RWPE1 (cell line): ENCODE data around the gene GPR4.

Experiments used
- CTCF ChIA-PET: fragments of 350-600 bp; sonication (Branson Sonifier 250); formaldehyde crosslinking; extraction: SDS; loops from one replicate; lab custom pipeline; 2021; lab: Yijun Ruan, JAX
- POLR2A ChIA-PET: fragments of 400-600 bp; formaldehyde crosslinking; extraction: SDS; loops from one replicate; lab custom pipeline; 2020; ENCODE audit warnings: antibody characterized with exemption; ENCODE audit not compliant: low non-redundant PET; lab: Yijun Ruan, JAX
- DNase-seq: peaks from one replicate; pipeline ENCODE4 v3.0.0; 2012; ENCODE audit warnings: low spot score
- H3K27ac ChIP-seq: fragments of 450-650 bp; 2 replicates; pipeline ENCODE4 v1.5.1; 2017
- CTCF ChIP-seq: fragments of 450-650 bp; conservative IDR thresholded peaks from 2 replicates; pipeline ENCODE4 v1.5.1; 2017; ENCODE audit warnings: low read depth, mild to moderate bottlenecking

GPR4 gene

DNA sequence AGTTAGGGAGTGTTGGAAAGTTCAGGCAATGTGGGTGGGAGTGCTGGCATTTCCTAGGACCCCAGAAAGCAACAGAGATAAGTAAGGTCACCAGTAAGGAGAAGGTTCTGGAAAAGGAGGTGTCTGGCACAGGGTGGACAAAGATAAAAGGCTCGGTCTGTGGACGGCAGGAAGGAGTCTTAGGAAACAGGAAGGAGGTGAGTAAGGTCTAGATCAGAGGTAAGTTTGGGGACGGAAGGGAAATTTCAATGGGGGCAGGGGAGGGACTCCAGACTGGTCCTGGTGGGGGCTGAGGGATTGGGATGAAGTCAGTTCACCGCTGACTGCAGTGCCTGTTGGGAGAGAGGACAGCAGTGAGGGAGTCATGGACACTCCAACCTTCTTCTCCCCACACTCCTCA is 9.6 kb downstream of the GPR4 start:
- DNase-seq, result no peak
- H3K27ac ChIP-seq, result peak overlapping the region; percentile 49
- POLR2A ChIA-PET, result no interaction called here
- TF ChIP-seq CTCF, result no peak
- CTCF ChIA-PET, result no interaction called here

GRCh38 chr19:45591638-45592005 is 10.4 kb downstream of the GPR4 start:
- no peak for TF ChIP-seq CTCF
- CTCF ChIA-PET, result interaction anchor here (0.6 to 1.5 kb wide), 5 partner anchors 50 to 201 kb away, joined by 3 to 5 read pairs (median 3); partner anchors contain the start of gene QPCTL
- DNase-seq, result no peak
- no peak overlapping the region for H3K27ac ChIP-seq
- POLR2A ChIA-PET, result no interaction called here

DNA sequence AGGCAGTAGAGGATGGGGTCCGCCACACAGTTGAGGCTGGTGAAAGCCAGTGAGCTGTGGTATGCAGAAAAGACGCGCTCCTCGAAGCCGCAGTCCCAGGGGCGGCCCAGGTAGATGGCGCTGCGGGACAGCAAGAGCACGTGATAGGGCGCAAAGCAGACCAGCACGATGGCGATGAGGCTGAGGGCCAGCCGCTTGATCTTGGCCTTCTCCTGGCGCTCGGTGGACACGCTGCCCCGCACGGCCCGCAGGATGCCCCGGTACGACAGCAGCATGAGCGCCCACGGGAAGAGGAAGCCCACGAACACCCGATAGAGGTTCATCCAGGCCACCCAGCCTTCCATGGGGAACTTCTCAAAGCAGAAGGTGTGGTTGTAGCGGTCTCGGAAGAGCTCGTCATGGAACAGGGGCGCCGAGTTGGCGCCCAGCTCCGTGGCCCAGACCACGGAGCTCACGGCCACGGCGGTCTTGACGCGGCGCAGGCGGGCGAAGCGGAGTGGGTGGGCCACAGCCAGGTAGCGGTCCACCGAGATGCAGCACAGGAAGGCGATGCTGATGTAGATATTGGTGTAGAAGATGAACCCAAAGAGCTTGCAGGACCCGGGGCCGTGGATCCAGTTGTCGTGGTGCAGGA is 10.9 kb downstream of the GPR4 start:
- H3K27ac ChIP-seq, result no peak overlapping the region
- CTCF ChIA-PET, result interaction anchor here (0.6 to 1.5 kb wide), 6 partner anchors 47 to 201 kb away, joined by 3 to 5 read pairs (median 3); partner anchors contain the start of gene QPCTL
- POLR2A ChIA-PET, result no interaction called here
- DNase-seq, result no peak
- TF ChIP-seq CTCF, result no peak

DNA sequence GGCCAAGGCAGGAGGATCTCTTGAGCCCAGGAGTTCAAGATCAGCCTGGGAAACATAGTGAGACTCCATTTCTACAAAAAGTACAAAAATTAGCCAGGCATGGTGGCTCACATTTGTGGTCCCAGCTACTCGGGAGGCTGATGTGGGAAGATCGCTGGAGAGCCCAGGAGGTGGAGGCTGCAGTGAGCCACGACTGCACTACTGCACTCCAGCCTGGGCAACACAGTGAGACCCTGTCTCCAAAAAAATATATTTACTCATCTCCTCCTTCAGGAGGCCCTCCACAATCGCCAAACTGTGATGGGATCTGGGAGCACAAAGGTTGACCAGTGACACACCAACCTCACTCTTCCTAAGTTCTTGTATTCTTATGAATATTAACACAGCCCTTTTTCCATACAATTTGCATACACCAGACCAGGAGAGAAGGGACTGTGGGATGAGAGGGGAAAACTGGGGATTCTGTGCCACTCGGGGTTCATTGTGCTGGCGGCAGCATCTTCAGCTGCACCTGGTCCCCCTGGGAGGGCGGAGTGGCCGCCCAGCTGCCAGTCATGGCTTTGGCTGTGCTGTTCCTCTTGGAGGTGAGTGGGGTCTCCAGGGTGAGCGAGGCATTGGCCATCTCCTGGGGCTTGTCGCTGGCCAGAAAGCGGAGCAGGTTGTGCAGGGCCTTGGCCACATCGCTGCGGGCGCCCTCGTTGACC is 11.6 kb downstream of the GPR4 start:
- ChIA-PET CTCF (interaction anchor here (0.7 to 1.5 kb wide), 2 partner anchors 47 to 52 kb away, joined by 3 to 5 read pairs; no protein-coding TSS in a partner anchor), POLR2A (no interaction called here)
- no peak for TF ChIP-seq CTCF
- H3K27ac ChIP-seq, result no peak overlapping the region
- no peak for DNase-seq

DNA sequence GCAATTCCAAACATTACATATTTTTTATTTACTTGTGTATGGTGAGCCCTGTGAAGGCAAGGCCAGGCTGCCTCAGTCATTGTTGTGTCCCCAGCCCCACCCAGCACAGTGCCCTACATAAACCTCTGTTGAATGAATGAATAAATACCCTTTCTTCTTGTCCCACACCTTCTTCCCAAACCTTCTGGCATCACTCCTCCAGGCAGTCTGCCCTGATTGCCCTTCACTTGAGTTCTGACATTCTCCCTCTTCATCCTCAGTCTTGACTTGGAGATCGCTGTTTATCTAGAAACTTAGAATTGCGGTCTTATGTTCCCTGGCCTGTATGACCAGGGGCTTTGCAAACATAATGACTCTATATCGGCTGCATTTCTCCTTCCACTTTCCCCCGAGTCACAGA is 12.2 kb downstream of the GPR4 start:
- POLR2A ChIA-PET, result no interaction called here
- TF ChIP-seq CTCF, result no peak
- CTCF ChIA-PET, result no interaction called here

GRCh38 chr19:45587873-45588272 is 14.1 kb downstream of the GPR4 start:
- TF ChIP-seq CTCF, result no peak
- ChIA-PET CTCF (interaction anchor here (0.8 kb wide), 1 partner anchor 55 kb away, joined by 3 read pairs; no protein-coding TSS in a partner anchor), POLR2A (no interaction called here)
- H3K27ac ChIP-seq, result peak overlapping the region; percentile 56
- no peak for DNase-seq

More for the DNA sequence above, 12.2 kb downstream of the GPR4 start:
- no peak for DNase-seq
- H3K27ac ChIP-seq, result no peak overlapping the region
